ENCODE results near the gene GARS1.
A peak's percentile ranks its signal among the peaks of the same experiment; 100 is the strongest.
"Not testable (repeated sequence)": the region's sequence is repeated elsewhere in the genome, so short reads cannot be mapped to it uniquely, and the experiment has no call there.

The GARS1 gene

GRCh38 chr7:30572212-30572841 is 22.4 kb upstream of the GARS1 start:
- DNase-seq (ENCODE audit: low spot score): no peak

- no peak for DNase-seq (ENCODE audit: low spot score)
Observed at GRCh38 chr7:30575910-30576309, 18.8 kb upstream of the GARS1 start.

- no peak for DNase-seq (ENCODE audit: low spot score)
Observed at GRCh38 chr7:30583181-30583580, 11.5 kb upstream of the GARS1 start.

- no peak for DNase-seq (ENCODE audit: low spot score)
Observed at GRCh38 chr7:30584415-30584814, 10.3 kb upstream of the GARS1 start.

- DNase-seq (ENCODE audit: low spot score): no peak
Observed at GRCh38 chr7:30584965-30585364, 9.7 kb upstream of the GARS1 start.

GRCh38 chr7:30585675-30586074 is 9.0 kb upstream of the GARS1 start:
- DNase-seq (ENCODE audit: low spot score): no peak

- DNase-seq (ENCODE audit: low spot score): not testable (repeated sequence)
Observed at GRCh38 chr7:30587547-30587946, 7.1 kb upstream of the GARS1 start.

GRCh38 chr7:30589111-30589510 is 5.6 kb upstream of the GARS1 start:
- no peak for DNase-seq (ENCODE audit: low spot score)

- DNase-seq (ENCODE audit: low spot score): peak; percentile 43
Observed at GRCh38 chr7:30594048-30594539, 584 bp upstream of the GARS1 start.

- peak; percentile 18 for DNase-seq (ENCODE audit: low spot score)
Observed at GRCh38 chr7:30595436-30596013, 847 bp downstream of the GARS1 start.

- peak; percentile 23 for DNase-seq (ENCODE audit: low spot score)
Observed at GRCh38 chr7:30596014-30596641, 1.4 kb downstream of the GARS1 start.

- DNase-seq (ENCODE audit: low spot score): no peak
Observed at GRCh38 chr7:30596721-30597120, 2.0 kb downstream of the GARS1 start.

- no peak for DNase-seq (ENCODE audit: low spot score)
Observed at GRCh38 chr7:30598121-30598876, 3.6 kb downstream of the GARS1 start.

GRCh38 chr7:30604901-30605300 is 10.2 kb downstream of the GARS1 start:
- DNase-seq (ENCODE audit: low spot score): no peak

- no peak for DNase-seq (ENCODE audit: low spot score)
Observed at GRCh38 chr7:30605832-30606231, 11.2 kb downstream of the GARS1 start.

GRCh38 chr7:30612658-30613265 is 18.1 kb downstream of the GARS1 start:
- DNase-seq (ENCODE audit: low spot score): no peak

- no peak for DNase-seq (ENCODE audit: low spot score)
Observed at GRCh38 chr7:30613366-30614325, 19.0 kb downstream of the GARS1 start.

- DNase-seq (ENCODE audit: low spot score): no peak
Observed at GRCh38 chr7:30616318-30616717, 21.6 kb downstream of the GARS1 start.

- no peak for DNase-seq (ENCODE audit: low spot score)
Observed at GRCh38 chr7:30617359-30617758, 22.7 kb downstream of the GARS1 start.

- DNase-seq (ENCODE audit: low spot score): no peak
Observed at GRCh38 chr7:30618080-30618676, 23.5 kb downstream of the GARS1 start.

- no peak for DNase-seq (ENCODE audit: low spot score)
Observed at GRCh38 chr7:30618961-30619360, 24.3 kb downstream of the GARS1 start.
